Measurements from ENCODE around the gene TRIO.

Gene TRIO

GRCh38 chr5:14357851-14358250 lies 214.7 kb downstream of the TRIO start:
- no CpG with 5 or more reads among the region's 20 CpGs for WGBS (ENCODE audit: extremely low coverage, insufficient coverage, insufficient read length)
- Histone ChIP-seq H4K8ac (ENCODE audit: low read depth, low read length) (no peak overlapping the region), H3K14ac (ENCODE audit: low read length) (no peak overlapping the region)

GRCh38 chr5:14358536-14358935 lies 215.4 kb downstream of the TRIO start:
- Histone ChIP-seq H3K4me2 (ENCODE audit: low read length) (no peak overlapping the region), H3K9ac (ENCODE audit: low read length) (no peak overlapping the region), H2AFZ (ENCODE audit: insufficient read depth, low read length, poor library complexity) (no peak overlapping the region), H3K23ac (ENCODE audit: low read length) (no peak overlapping the region), H3K4me3 (ENCODE audit: low read depth, low read length) (no peak overlapping the region), H3K4ac (ENCODE audit: low read depth, low read length) (no peak overlapping the region), H3K9me3 (ENCODE audit: insufficient read depth, low read depth, low read length) (no peaks in the 10 kb centered on the region), H3K36me3 (ENCODE audit: control insufficient read depth in 1 of 2, insufficient read depth in 2 of 2, low read length in 2 of 2) (peaks cover 46 to 51% of the 10 kb centered on the region in 2 experiments), H4K8ac (ENCODE audit: low read depth, low read length) (no peak overlapping the region), H3K79me1 (ENCODE audit: low read length) (no peaks in the 10 kb centered on the region), H3K4me1 (ENCODE audit: control insufficient read depth in 1 of 2, insufficient read depth in 2 of 2, low read length in 2 of 2) (no peaks in the 10 kb centered on the region), H2BK5ac (ENCODE audit: low read depth, low read length, poor library complexity) (no peak overlapping the region), H3K79me2 (ENCODE audit: control insufficient read depth, insufficient read depth, low read length, poor library complexity) (no peaks in the 10 kb centered on the region), H4K12ac (ENCODE audit: low read depth, low read length) (no peak overlapping the region), H2AK5ac (ENCODE audit: low read length) (no peak overlapping the region), H3K18ac (ENCODE audit: low read length) (no peak overlapping the region), H3K14ac (ENCODE audit: low read length) (no peak overlapping the region), H3K27me3 (ENCODE audit: insufficient read depth, low read length) (no peaks in the 10 kb centered on the region), H2BK12ac (ENCODE audit: low read length) (no peak overlapping the region), H4K91ac (ENCODE audit: low read depth, low read length) (no peak overlapping the region), H3K27ac (ENCODE audit: low read depth, low read length) (no peak overlapping the region), H2BK120ac (ENCODE audit: insufficient read depth, low read length, poor library complexity) (no peak overlapping the region)
- 100% methylated on average over 1 of the region's 7 CpGs for WGBS (ENCODE audit: extremely low coverage, insufficient coverage, insufficient read length)
- DNase-seq = no peak

More at GRCh38 chr5:14357851-14358250, 214.7 kb downstream of the TRIO start:
- no peak overlapping the region for H2AK5ac ChIP-seq (ENCODE audit: low read length)
- no peak overlapping the region for H2BK12ac ChIP-seq (ENCODE audit: low read length)
- H3K4ac ChIP-seq (ENCODE audit: low read depth, low read length) = no peak overlapping the region
- H2BK120ac ChIP-seq (ENCODE audit: insufficient read depth, low read length, poor library complexity) = no peak overlapping the region
- H3K79me2 ChIP-seq (ENCODE audit: control insufficient read depth, insufficient read depth, low read length, poor library complexity) = no peaks in the 10 kb centered on the region
- H3K4me1 ChIP-seq (ENCODE audit: control insufficient read depth in 1 of 2, insufficient read depth in 2 of 2, low read length in 2 of 2) = no peaks in the 10 kb centered on the region
- H3K23ac ChIP-seq (ENCODE audit: low read length) = no peak overlapping the region
- no peak overlapping the region for H3K4me2 ChIP-seq (ENCODE audit: low read length)
- H3K9ac ChIP-seq (ENCODE audit: low read length) = no peak overlapping the region
- no peak for DNase-seq
- no peaks in the 10 kb centered on the region for H3K9me3 ChIP-seq (ENCODE audit: insufficient read depth, low read depth, low read length)
- H2AFZ ChIP-seq (ENCODE audit: insufficient read depth, low read length, poor library complexity) = no peak overlapping the region
- no peak overlapping the region for H3K18ac ChIP-seq (ENCODE audit: low read length)
- H3K79me1 ChIP-seq (ENCODE audit: low read length) = no peaks in the 10 kb centered on the region
- H3K27me3 ChIP-seq (ENCODE audit: insufficient read depth, low read length) = no peaks in the 10 kb centered on the region
- no peak overlapping the region for H3K4me3 ChIP-seq (ENCODE audit: low read depth, low read length)
- H3K36me3 ChIP-seq (ENCODE audit: control insufficient read depth in 1 of 2, insufficient read depth in 2 of 2, low read length in 2 of 2) = peaks cover 45 to 51% of the 10 kb centered on the region in 2 experiments
- no peak overlapping the region for H4K91ac ChIP-seq (ENCODE audit: low read depth, low read length)
- no peak overlapping the region for H3K27ac ChIP-seq (ENCODE audit: low read depth, low read length)
- no peak overlapping the region for H2BK5ac ChIP-seq (ENCODE audit: low read depth, low read length, poor library complexity)
- no peak overlapping the region for H4K12ac ChIP-seq (ENCODE audit: low read depth, low read length)

GRCh38 chr5:14359069-14360043 lies 216.2 kb downstream of the TRIO start:
- H2BK5ac ChIP-seq (ENCODE audit: low read depth, low read length, poor library complexity) = no peak overlapping the region
- H2BK12ac ChIP-seq (ENCODE audit: low read length) = no peak overlapping the region
- no peak overlapping the region for H4K8ac ChIP-seq (ENCODE audit: low read depth, low read length)
- no peak for DNase-seq
- no CpG with 5 or more reads among the region's 27 CpGs for WGBS (ENCODE audit: extremely low coverage, insufficient coverage, insufficient read length)
- no peak overlapping the region for H3K4me3 ChIP-seq (ENCODE audit: low read depth, low read length)
- no peak overlapping the region for H4K12ac ChIP-seq (ENCODE audit: low read depth, low read length)
- H3K4me2 ChIP-seq (ENCODE audit: low read length) = no peak overlapping the region
- H3K79me2 ChIP-seq (ENCODE audit: control insufficient read depth, insufficient read depth, low read length, poor library complexity) = no peaks in the 10 kb centered on the region
- no peak overlapping the region for H2AFZ ChIP-seq (ENCODE audit: insufficient read depth, low read length, poor library complexity)
- no peak overlapping the region for H3K18ac ChIP-seq (ENCODE audit: low read length)
- H3K27ac ChIP-seq (ENCODE audit: low read depth, low read length) = no peak overlapping the region
- no peaks in the 10 kb centered on the region for H3K27me3 ChIP-seq (ENCODE audit: insufficient read depth, low read length)
- no peak overlapping the region for H3K4ac ChIP-seq (ENCODE audit: low read depth, low read length)
- H3K14ac ChIP-seq (ENCODE audit: low read length) = no peak overlapping the region
- H3K23ac ChIP-seq (ENCODE audit: low read length) = no peak overlapping the region
- H4K91ac ChIP-seq (ENCODE audit: low read depth, low read length) = no peak overlapping the region
- no peaks in the 10 kb centered on the region for H3K9me3 ChIP-seq (ENCODE audit: insufficient read depth, low read depth, low read length)
- no peak overlapping the region for H2BK120ac ChIP-seq (ENCODE audit: insufficient read depth, low read length, poor library complexity)
- H3K4me1 ChIP-seq (ENCODE audit: control insufficient read depth in 1 of 2, insufficient read depth in 2 of 2, low read length in 2 of 2) = no peaks in the 10 kb centered on the region
- H3K9ac ChIP-seq (ENCODE audit: low read length) = no peak overlapping the region
- H3K79me1 ChIP-seq (ENCODE audit: low read length) = no peaks in the 10 kb centered on the region
- H2AK5ac ChIP-seq (ENCODE audit: low read length) = no peak overlapping the region
- H3K36me3 ChIP-seq (ENCODE audit: control insufficient read depth in 1 of 2, insufficient read depth in 2 of 2, low read length in 2 of 2) = peaks cover 46 to 54% of the 10 kb centered on the region in 2 experiments

DNA sequence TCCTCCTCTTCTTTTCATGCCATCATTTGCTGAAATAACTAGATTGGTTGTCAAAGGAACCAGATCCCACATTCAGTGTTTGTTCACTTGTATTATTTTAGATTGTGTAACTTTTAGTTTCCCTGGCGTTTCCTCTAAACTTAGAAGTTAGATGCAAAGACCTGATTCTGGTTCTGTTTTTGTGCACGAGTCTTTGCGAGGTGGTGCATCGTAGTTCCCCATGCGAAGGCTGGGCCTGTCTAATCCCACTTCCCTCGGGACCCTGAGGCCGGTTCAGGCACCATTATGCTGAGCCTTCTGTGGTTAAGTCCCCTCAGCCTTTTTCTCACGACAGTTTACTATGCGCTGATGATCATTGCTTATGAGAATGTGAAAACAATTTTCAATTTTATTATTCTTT lies 219.3 kb downstream of the TRIO start:
- Histone ChIP-seq H3K14ac (ENCODE audit: low read length) (no peak overlapping the region), H3K36me3 (ENCODE audit: control insufficient read depth in 1 of 2, insufficient read depth in 2 of 2, low read length in 2 of 2) (peaks cover 55 to 63% of the 10 kb centered on the region in 2 experiments), H3K4ac (ENCODE audit: low read depth, low read length) (no peak overlapping the region), H3K9me3 (ENCODE audit: insufficient read depth, low read depth, low read length) (no peaks in the 10 kb centered on the region), H3K23ac (ENCODE audit: low read length) (no peak overlapping the region), H2AFZ (ENCODE audit: insufficient read depth, low read length, poor library complexity) (no peak overlapping the region), H3K9ac (ENCODE audit: low read length) (peak overlapping the region; percentile 35), H2BK120ac (ENCODE audit: insufficient read depth, low read length, poor library complexity) (no peak overlapping the region), H3K27me3 (ENCODE audit: insufficient read depth, low read length) (no peaks in the 10 kb centered on the region), H3K4me2 (ENCODE audit: low read length) (no peak overlapping the region), H3K79me2 (ENCODE audit: control insufficient read depth, insufficient read depth, low read length, poor library complexity) (no peaks in the 10 kb centered on the region), H3K4me3 (ENCODE audit: low read depth, low read length) (no peak overlapping the region), H2BK5ac (ENCODE audit: low read depth, low read length, poor library complexity) (no peak overlapping the region), H3K4me1 (ENCODE audit: control insufficient read depth in 1 of 2, insufficient read depth in 2 of 2, low read length in 2 of 2) (no peaks in the 10 kb centered on the region), H4K12ac (ENCODE audit: low read depth, low read length) (no peak overlapping the region), H3K27ac (ENCODE audit: low read depth, low read length) (no peak overlapping the region), H4K8ac (ENCODE audit: low read depth, low read length) (no peak overlapping the region), H3K79me1 (ENCODE audit: low read length) (no peaks in the 10 kb centered on the region), H2BK12ac (ENCODE audit: low read length) (no peak overlapping the region), H3K18ac (ENCODE audit: low read length) (no peak overlapping the region), H2AK5ac (ENCODE audit: low read length) (no peak overlapping the region), H4K91ac (ENCODE audit: low read depth, low read length) (no peak overlapping the region)
- DNase-seq = no peak
- WGBS (ENCODE audit: extremely low coverage, insufficient coverage, insufficient read length) = no CpG with 5 or more reads among the region's 9 CpGs

Measured in trophoblast cell (in vitro differentiated cells and primary cell).